OCI-LY3 (cell line): Measurements from ENCODE around the gene TFAP2A.

Experiments
- H2AFZ ChIP-seq: fragments of 200-600, 300-600 bp; shearing (Covaris generic); 2 replicates; pipeline ENCODE4 v1.6.0; 2014; ENCODE audit warnings: antibody characterized with exemption, low read depth, low read length
- H3K27ac ChIP-seq: fragments of 200-600, 300-600 bp; sonication (generic); 2 replicates; pipeline ENCODE4 v1.5.1; 2014; ENCODE audit warnings: mild to moderate bottlenecking, low read length, moderate library complexity, mixed read lengths
- H3K27me3 ChIP-seq: fragments of 200-600, 300-600 bp; sonication (generic); 2 replicates; pipeline ENCODE4 v1.6.1; 2014; ENCODE audit warnings: low read depth, low read length, mixed read lengths
- H3K36me3 ChIP-seq: fragments of 200-600, 300-600 bp; sonication (generic); replicated peaks from 2 replicates; pipeline ENCODE3; 2014; ENCODE audit warnings: low read depth, low read length, mixed read lengths
- H3K4me1 ChIP-seq: fragments of 300-600, 200-600 bp; sonication (generic); 2 replicates; pipeline ENCODE4 v1.6.1; 2014; ENCODE audit warnings: low read length, mixed read lengths
- H3K4me2 ChIP-seq: fragments of 200-600, 300-600 bp; sonication (generic); 2 replicates; pipeline ENCODE4 v1.6.1; 2014; ENCODE audit warnings: low read length, mixed read lengths
- H3K4me3 ChIP-seq: fragments of 300-600, 200-600 bp; sonication (generic); 2 replicates; pipeline ENCODE4 v1.5.1; 2014; ENCODE audit warnings: antibody characterized with exemption, mild to moderate bottlenecking, low read length, moderate library complexity
- H3K79me2 ChIP-seq: fragments of 300-600, 200-600 bp; shearing (Covaris generic); 2 replicates; pipeline ENCODE4 v1.6.1; 2014; ENCODE audit warnings: mild to moderate bottlenecking, low read length, mixed read lengths
- H3K9ac ChIP-seq: fragments of 300-600, 200-600 bp; shearing (Covaris generic); 2 replicates; pipeline ENCODE4 v1.6.0; 2014; ENCODE audit warnings: mild to moderate bottlenecking, low read length, moderate library complexity
- H3K9me3 ChIP-seq: fragments of 200-600, 300-600 bp; shearing (Covaris generic); 2 replicates; pipeline ENCODE4 v1.6.1; 2014; ENCODE audit warnings: low read length, mixed read lengths; ENCODE audit not compliant: insufficient read depth
- H4K20me1 ChIP-seq: fragments of 200-600, 300-600 bp; sonication (generic); 2 replicates; pipeline ENCODE4 v1.6.1; 2016; ENCODE audit warnings: low read length, mixed read lengths; ENCODE audit not compliant: insufficient read depth
- CTCF ChIP-seq: fragments of 200-600, 300-600 bp; sonication (generic); IDR thresholded peaks from 2 replicates; pipeline ENCODE4 v1.5.1; 2014; ENCODE audit warnings: antibody characterized with exemption, low read length, low read depth
- EZH2phosphoT487 ChIP-seq: fragments of 200-600 bp; shearing (Covaris generic); IDR thresholded peaks from 2 replicates; pipeline ENCODE4 v1.6.1; 2018; ENCODE audit warnings: antibody characterized with exemption, mixed run types, low read depth

TFAP2A gene

DNA sequence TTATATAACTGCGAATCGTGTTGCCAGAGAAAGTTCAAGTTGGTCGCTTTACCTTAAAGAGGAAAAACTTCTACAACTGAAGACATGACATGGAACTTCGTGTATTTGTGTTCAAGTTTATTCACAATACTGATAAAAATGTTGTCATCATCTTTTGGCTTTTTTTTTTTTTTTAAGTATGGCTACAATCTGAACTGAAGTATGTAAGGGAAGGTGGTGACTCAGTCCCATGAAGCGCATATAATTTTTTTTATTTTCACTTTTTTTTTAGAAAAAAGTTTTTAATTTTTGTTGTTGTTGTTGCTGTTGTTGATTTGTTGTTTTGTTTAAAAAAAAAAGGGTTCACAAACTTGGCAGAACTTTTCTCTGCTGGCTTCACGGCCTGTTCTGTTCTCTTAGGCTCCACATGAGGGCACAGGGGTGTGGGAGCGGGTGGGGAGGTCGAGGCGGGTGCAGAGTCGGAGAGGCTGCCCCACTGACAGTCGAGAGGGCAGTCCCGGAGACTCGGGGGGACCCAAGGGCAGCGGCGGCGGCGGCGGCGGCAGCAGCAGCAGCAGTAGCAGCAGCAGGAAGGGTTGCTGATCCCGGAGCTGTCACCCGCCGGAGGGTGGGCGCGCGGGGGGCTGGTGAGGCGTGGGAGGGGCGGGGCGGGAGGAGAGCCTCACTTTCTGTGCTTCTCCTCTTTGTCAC lies 17.0 kb downstream of the TFAP2A start:
- Histone ChIP-seq H3K4me1 (no peaks in the 10 kb centered on the region), H3K9ac (no peak overlapping the region), H3K36me3 (no peaks in the 10 kb centered on the region), H3K79me2 (no peaks in the 10 kb centered on the region), H2AFZ (no peak overlapping the region), H3K9me3 (no peaks in the 10 kb centered on the region), H3K27ac (no peak overlapping the region), H3K4me3 (no peak overlapping the region), H4K20me1 (no peaks in the 10 kb centered on the region), H3K27me3 (peaks cover 6% of the 10 kb centered on the region; the same call in 1 of the 2 replicates), H3K4me2 (no peak overlapping the region)
- TF ChIP-seq EZH2phosphoT487, result no peak
- no peak for TF ChIP-seq CTCF

DNA sequence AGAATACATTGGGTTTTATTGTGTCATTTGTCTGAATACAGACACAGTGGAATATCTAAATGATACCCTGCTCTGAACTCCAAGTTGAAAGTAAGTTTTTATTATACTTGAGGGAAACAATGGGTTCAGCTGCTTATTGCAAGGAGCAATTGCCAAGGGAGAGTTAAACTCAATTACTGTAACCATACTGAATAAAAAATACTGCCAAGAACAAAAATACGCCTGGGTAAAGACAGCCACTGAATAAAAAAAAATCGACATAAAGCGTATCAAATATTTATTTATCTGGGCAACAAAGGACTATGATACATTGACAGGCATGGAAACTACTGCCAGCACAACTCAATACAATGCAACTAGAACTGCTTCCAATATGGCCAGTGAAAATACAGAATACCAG lies 18.1 kb downstream of the TFAP2A start:
- Histone ChIP-seq H2AFZ (no peak overlapping the region), H3K9me3 (no peaks in the 10 kb centered on the region), H3K4me2 (no peak overlapping the region), H3K27me3 (peaks cover 6% of the 10 kb centered on the region; the same call in 1 of the 2 replicates), H3K79me2 (no peaks in the 10 kb centered on the region), H3K4me3 (no peak overlapping the region), H3K27ac (no peak overlapping the region), H3K4me1 (no peaks in the 10 kb centered on the region), H3K9ac (no peak overlapping the region), H4K20me1 (no peaks in the 10 kb centered on the region), H3K36me3 (no peaks in the 10 kb centered on the region)
- TF ChIP-seq EZH2phosphoT487, result no peak
- TF ChIP-seq CTCF, result no peak

DNA sequence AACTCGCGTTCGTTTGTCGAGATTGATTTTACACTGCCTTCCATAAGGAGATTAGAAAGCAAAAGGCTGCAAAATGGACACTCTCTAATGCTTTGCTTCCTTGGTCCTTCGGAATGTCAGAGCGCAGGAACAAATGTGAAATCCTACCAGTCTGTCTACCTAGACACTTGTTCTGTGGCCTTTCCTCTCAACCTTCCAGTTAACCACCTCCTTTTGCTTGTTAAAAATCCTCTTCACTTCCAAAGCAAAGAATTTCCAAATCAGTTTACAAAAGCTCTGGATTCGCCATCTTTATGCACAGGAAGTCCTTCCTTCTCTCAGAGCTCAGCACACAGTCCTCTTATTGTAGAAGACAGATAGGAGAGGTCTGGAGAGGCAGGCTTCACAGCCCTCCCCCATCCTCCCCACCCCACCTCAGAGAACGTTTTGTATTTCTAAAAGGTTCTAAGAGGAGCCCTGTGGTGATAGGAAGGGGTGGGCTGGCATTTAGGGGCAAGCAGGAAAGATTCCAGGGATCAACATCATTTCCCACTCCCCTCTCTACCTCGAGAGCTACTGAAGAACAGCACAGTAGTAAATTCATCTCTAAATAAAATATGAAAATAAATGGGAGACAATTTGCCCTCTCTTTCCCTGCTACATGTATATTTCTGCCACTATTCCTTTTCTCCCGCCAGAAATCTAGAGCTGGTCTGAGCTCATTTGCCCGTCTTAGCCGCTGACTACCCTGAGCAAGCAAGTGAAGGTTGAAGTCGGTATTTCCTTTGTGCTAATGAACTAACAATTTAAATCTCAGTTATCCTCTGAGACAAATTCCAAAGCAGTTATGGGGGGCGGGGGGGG lies 18.9 kb downstream of the TFAP2A start:
- Histone ChIP-seq H4K20me1 (no peaks in the 10 kb centered on the region), H3K79me2 (no peaks in the 10 kb centered on the region), H3K36me3 (no peaks in the 10 kb centered on the region), H3K4me3 (no peak overlapping the region), H2AFZ (no peak overlapping the region), H3K27me3 (peaks cover 6% of the 10 kb centered on the region; the same call in 1 of the 2 replicates), H3K4me2 (no peak overlapping the region), H3K27ac (no peak overlapping the region), H3K9me3 (no peaks in the 10 kb centered on the region), H3K4me1 (no peaks in the 10 kb centered on the region), H3K9ac (no peak overlapping the region)
- TF ChIP-seq EZH2phosphoT487 (no peak), CTCF (no peak)

GRCh38 chr6:10395171-10395703 lies 19.6 kb downstream of the TFAP2A start:
- Histone ChIP-seq H3K36me3 (no peaks in the 10 kb centered on the region), H4K20me1 (no peaks in the 10 kb centered on the region)

More at GRCh38 chr6:10395171-10395703, 19.6 kb downstream of the TFAP2A start:
- Histone ChIP-seq H3K79me2 (no peaks in the 10 kb centered on the region), H2AFZ (no peak overlapping the region), H3K9ac (no peak overlapping the region), H3K27me3 (peaks cover 6% of the 10 kb centered on the region; the same call in 1 of the 2 replicates), H3K4me2 (no peak overlapping the region), H3K9me3 (no peaks in the 10 kb centered on the region), H3K4me3 (no peak overlapping the region), H3K27ac (no peak overlapping the region), H3K4me1 (no peaks in the 10 kb centered on the region)
- no peak for TF ChIP-seq CTCF
- TF ChIP-seq EZH2phosphoT487, result no peak
